ENCODE measurements around the gene RTN4R. TPM values are rescaled to one million over a fixed set of nuclear protein-coding genes. Genes with fewer than 3 reads are reported as not detected.

RTN4R gene
- total and polyA plus RNA-seq, 2 of the 4 experiments (the other 2 are of a cell fraction), result 0.18 to 0.94 TPM

DNA sequence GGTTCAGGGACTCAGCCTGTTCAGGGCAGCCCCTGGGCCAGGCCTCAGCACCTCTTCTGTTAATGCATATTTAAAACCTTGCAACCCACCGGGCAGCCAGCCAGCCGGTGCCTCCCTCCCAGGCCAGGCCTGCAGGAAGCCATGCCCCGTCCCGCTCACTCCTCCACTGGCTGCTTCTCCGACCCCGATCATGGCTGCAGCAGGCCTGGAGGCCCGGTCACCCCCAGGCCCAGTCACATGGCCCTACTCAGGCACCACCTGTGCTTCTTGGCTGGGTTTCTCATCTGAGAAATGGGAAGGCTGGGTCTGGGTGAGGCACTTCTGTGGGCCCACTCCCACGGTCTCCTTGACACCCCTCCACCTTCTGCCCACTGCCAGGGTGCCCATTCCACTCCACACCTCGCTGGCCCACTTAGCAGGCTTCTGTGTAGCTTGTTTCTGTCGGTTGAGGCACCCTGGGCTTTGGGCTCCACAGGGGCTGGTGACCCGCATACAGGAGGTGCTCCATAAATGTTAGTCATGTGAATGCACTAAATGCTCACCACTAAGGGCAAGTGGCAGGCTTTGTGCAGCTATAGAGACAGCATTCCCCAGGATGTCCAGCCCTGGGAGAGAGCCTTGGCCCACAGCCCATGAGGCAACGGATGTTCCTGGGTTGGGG is 11.4 kb downstream of the RTN4R start:
- Histone ChIP-seq H2AK9ac (replicated peaks; ENCODE audit: low read depth, low read length, poor library complexity) (no peak overlapping the region), H3K18ac (ENCODE audit: low read depth, low read length) (no peak overlapping the region), H3K27me3 (ENCODE audit: control insufficient read depth, insufficient read depth, low read length) (peaks cover 6% of the 10 kb centered on the region), H3K56ac (ENCODE audit: extremely low read depth, insufficient read depth, low read length) (no peak overlapping the region), H3K4me2 (ENCODE audit: low read depth, low read length) (no peak overlapping the region), H3K36me3 (ENCODE audit: control insufficient read depth, insufficient read depth, low read length) (no peaks in the 10 kb centered on the region), H2BK5ac (ENCODE audit: low read depth, low read length, poor library complexity, severe bottlenecking) (no peak overlapping the region), H3K9me1 (ENCODE audit: insufficient read depth, low read length) (0 out of 2 replicates have a peak, but pooled peaks cover 2% of the 10 kb centered on the region), H3K14ac (replicated peaks; ENCODE audit: low read depth, low read length) (no peak overlapping the region), H3K4ac (ENCODE audit: low read depth, low read length) (no peak overlapping the region), H2BK20ac (ENCODE audit: low read depth, low read length) (no peak overlapping the region), H3K79me1 (ENCODE audit: low read depth in 1 of 2, low read length in 2 of 2) (no peaks in the 10 kb centered on the region), H4K91ac (ENCODE audit: insufficient read depth, low read depth, low read length) (no peak overlapping the region), H3K23ac (ENCODE audit: low read depth, low read length) (no peak overlapping the region), H4K20me1 (ENCODE audit: insufficient read depth, low read length) (no peaks in the 10 kb centered on the region), H2AFZ (replicated peaks; ENCODE audit: low read length, poor library complexity) (no peak overlapping the region), H3K4me3 (ENCODE audit: insufficient read depth, low read depth, low read length) (no peak overlapping the region), H3K27ac (ENCODE audit: insufficient read depth, low read length) (no peak overlapping the region), H3K4me1 (ENCODE audit: control insufficient read depth, insufficient read depth, low read length) (no peaks in the 10 kb centered on the region), H4K5ac (ENCODE audit: low read depth, low read length) (no peak overlapping the region), H3K9ac (ENCODE audit: low read depth, low read length) (no peak overlapping the region), H2BK15ac (ENCODE audit: low read depth, low read length) (no peak overlapping the region), H2BK120ac (ENCODE audit: low read depth, low read length) (no peak overlapping the region), H3K9me3 (ENCODE audit: control insufficient read depth, insufficient read depth, low read length) (no peaks in the 10 kb centered on the region), H2AK5ac (ENCODE audit: low read depth, low read length) (no peak overlapping the region), H4K8ac (ENCODE audit: low read depth in 2 of 2, low read length in 2 of 2) (no peak overlapping the region)
- BruUV-seq (replicated peaks), result no TSS peak
- dilution Hi-C loops (cut with HindIII; ENCODE audit: low sequenced_read_pairs, unreplicated experiment) (no loop called here), in situ Hi-C loops (cut with MboI; ENCODE audit: low sequenced_read_pairs) (no loop called here), intact Hi-C loops (cut with micrococcal nuclease) (no loop called here)
- TF ChIP-seq BHLHE40 (IDR thresholded peaks at IDR 0.05; ENCODE audit: low read depth, low read length) (no peak), SMC3 (IDR thresholded peaks at IDR 0.05; ENCODE audit: low read depth, low read length) (no peak)
- TF ChIP-seq, protein P1, sequence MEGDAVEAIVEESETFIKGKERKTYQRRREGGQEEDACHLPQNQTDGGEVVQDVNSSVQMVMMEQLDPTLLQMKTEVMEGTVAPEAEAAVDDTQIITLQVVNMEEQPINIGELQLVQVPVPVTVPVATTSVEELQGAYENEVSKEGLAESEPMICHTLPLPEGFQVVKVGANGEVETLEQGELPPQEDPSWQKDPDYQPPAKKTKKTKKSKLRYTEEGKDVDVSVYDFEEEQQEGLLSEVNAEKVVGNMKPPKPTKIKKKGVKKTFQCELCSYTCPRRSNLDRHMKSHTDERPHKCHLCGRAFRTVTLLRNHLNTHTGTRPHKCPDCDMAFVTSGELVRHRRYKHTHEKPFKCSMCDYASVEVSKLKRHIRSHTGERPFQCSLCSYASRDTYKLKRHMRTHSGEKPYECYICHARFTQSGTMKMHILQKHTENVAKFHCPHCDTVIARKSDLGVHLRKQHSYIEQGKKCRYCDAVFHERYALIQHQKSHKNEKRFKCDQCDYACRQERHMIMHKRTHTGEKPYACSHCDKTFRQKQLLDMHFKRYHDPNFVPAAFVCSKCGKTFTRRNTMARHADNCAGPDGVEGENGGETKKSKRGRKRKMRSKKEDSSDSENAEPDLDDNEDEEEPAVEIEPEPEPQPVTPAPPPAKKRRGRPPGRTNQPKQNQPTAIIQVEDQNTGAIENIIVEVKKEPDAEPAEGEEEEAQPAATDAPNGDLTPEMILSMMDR (conservative IDR thresholded peaks at IDR 0.05; ENCODE audit: low read depth, low read length), result no peak
- ChIA-PET CTCF (no interaction called here), POLR2A (ENCODE audit: unreplicated experiment) (no interaction called here)
- no peak for DNase-seq
- ATAC-seq (ENCODE audit: low read depth), result no peak
- no CpG with 5 or more reads among the region's 12 CpGs for WGBS, 2 experiments (ENCODE audit: extremely low coverage in 2 of 2, insufficient read length in 1 of 2)

Measured in IMR-90 (cell line).